Measurements from ENCODE around the gene WDR7.

- TF ChIP-seq CTCF (IDR thresholded peaks at IDR 0.05) (no peak), POLR2A (IDR thresholded peaks at IDR 0.05) (no peak)
Observed at GRCh38 chr18:56747032-56747658, 96.0 kb downstream of the WDR7 start.

Data from gastroesophageal sphincter (tissue), 3 donors.